Fibroblast of lung (primary cell): ENCODE measurements around the gene SIPA1. TPM values are rescaled to one million over a fixed set of nuclear protein-coding genes. Genes with fewer than 3 reads are reported as not detected.

Experiments
- DNase-seq, 2 donors: peaks; one replicate each; pipeline versions ENCODE4 v3.0.0 to v3.0.0-alpha.2; 2010; ENCODE audit warnings: low read depth in 2 of 2
- H2AFZ ChIP-seq: 2 replicates; pipeline ENCODE4 v1.5.1; 2012; ENCODE audit warnings: low read length, control low read depth, inconsistent platforms
- H3K27ac ChIP-seq: 2 replicates; pipeline ENCODE4 v1.5.1; 2011; ENCODE audit warnings: low read length, control low read depth; ENCODE audit not compliant: insufficient read depth
- H3K27me3 ChIP-seq: 2 replicates; pipeline ENCODE4 v1.5.1; 2011; ENCODE audit warnings: mild to moderate bottlenecking, low read length; ENCODE audit not compliant: control insufficient read depth, insufficient read depth
- H3K36me3 ChIP-seq: 2 replicates; pipeline ENCODE4 v1.5.1; 2011; ENCODE audit warnings: low read length; ENCODE audit not compliant: control insufficient read depth, insufficient read depth
- H3K4me1 ChIP-seq: 2 replicates; pipeline ENCODE4 v1.5.1; 2011; ENCODE audit warnings: low read length; ENCODE audit not compliant: control insufficient read depth, insufficient read depth; ENCODE audit errors: extremely low read depth
- H3K4me2 ChIP-seq: 2 replicates; pipeline ENCODE4 v1.5.1; 2011; ENCODE audit warnings: low read length, control low read depth; ENCODE audit not compliant: insufficient read depth; ENCODE audit errors: extremely low read depth
- H3K4me3 ChIP-seq, 4 experiments: fragments of 200-600 bp in 1 of 4; sonication (generic) in 1 of 4; replicated peaks in 1 of 4; 2 replicates each; pipeline ENCODE4 v1.5.1; 2011 to 2016; ENCODE audit warnings: low read length in 4 of 4, low read depth in 3 of 4, mild to moderate bottlenecking in 3 of 4, control low read depth in 2 of 4, inconsistent platforms in 1 of 4, mixed read lengths in 1 of 4; ENCODE audit not compliant: insufficient read depth in 1 of 4; ENCODE audit errors: control extremely low read depth in 1 of 4
- H3K79me2 ChIP-seq: 2 replicates; pipeline ENCODE4 v1.5.1; 2012; ENCODE audit warnings: mild to moderate bottlenecking, low read length, inconsistent platforms; ENCODE audit not compliant: control insufficient read depth, insufficient read depth
- H3K9ac ChIP-seq: 2 replicates; pipeline ENCODE4 v1.5.1; 2011; ENCODE audit warnings: mild to moderate bottlenecking, low read length, control low read depth; ENCODE audit not compliant: insufficient read depth
- H3K9me3 ChIP-seq: 2 replicates; pipeline ENCODE4 v1.5.1; 2012; ENCODE audit warnings: low read depth, low read length; ENCODE audit not compliant: control insufficient read depth, insufficient read depth
- H4K20me1 ChIP-seq: 2 replicates; pipeline ENCODE4 v1.5.1; 2011; ENCODE audit warnings: low read length; ENCODE audit not compliant: control insufficient read depth, insufficient read depth; ENCODE audit errors: extremely low read depth
- CTCF ChIP-seq, 2 donors: IDR thresholded peaks in 1 of 2; conservative IDR thresholded peaks in 1 of 2; 1 replicate in 1 of 2; 2 replicates in 1 of 2; pipeline ENCODE4 v1.5.1; 2011 to 2012; ENCODE audit warnings: low read length in 2 of 2, control low read depth in 1 of 2, inconsistent platforms in 1 of 2, low read depth in 1 of 2, mild to moderate bottlenecking in 1 of 2
- EZH2 ChIP-seq: IDR thresholded peaks from 2 replicates; pipeline ENCODE4 v1.5.1; 2012; ENCODE audit warnings: low read length, control low read depth, mild to moderate bottlenecking; ENCODE audit errors: missing control alignments
- polyA plus RNA-seq, 2 donors: library from polyadenylated mRNA; depleted of rRNA in 1 of 2; stranded (reverse) in 1 of 2; unstranded in 1 of 2; fragments of >200 nt; gene quantifications; 2 replicates each; pipeline ENCODE4 v1.2.1, GENCODE V29; 2011 to 2012; ENCODE audit warnings: missing spikeins in 1 of 2
- total RNA-seq: library from RNA; depleted of rRNA; stranded (reverse); fragments of >200 nt; gene quantifications from 2 replicates; pipeline ENCODE4 v1.2.1, GENCODE V29; 2014

SIPA1 gene
- total and polyA plus RNA-seq, 2 donors (not counting 1 experiment from before 2014, with no cell fraction given): 7.8 to 32.5 TPM

- peaks cover 10% of the 10 kb centered on the region for H3K4me1 ChIP-seq
- no peaks in the 10 kb centered on the region for H3K27me3 ChIP-seq
- peaks cover 27% of the 10 kb centered on the region for H3K36me3 ChIP-seq
- H3K9me3 ChIP-seq: no peaks in the 10 kb centered on the region
- peak within 1 kb of the TSS; percentile 88 for H3K9ac ChIP-seq
- TF ChIP-seq CTCF (conservative IDR thresholded peaks at IDR 0.05 in 1 of 2, IDR thresholded peaks at IDR 0.05 in 1 of 2; ENCODE audit: low read depth in 1 of 2, low read length in 2 of 2) (no peak), EZH2 (no peak)
- H2AFZ ChIP-seq: peak within 1 kb of the TSS; percentile 32
- DNase-seq: peak; percentile 92 to 96
- H3K4me3 ChIP-seq: peak within 1 kb of the TSS; percentile 90 to 96 (median 94)
- peak within 1 kb of the TSS; percentile 98 for H3K4me2 ChIP-seq
- H3K79me2 ChIP-seq: peaks cover 32% of the 10 kb centered on the region
- H3K27ac ChIP-seq: peak within 1 kb of the TSS; percentile 94
- no peaks in the 10 kb centered on the region for H4K20me1 ChIP-seq
Observed at GRCh38 chr11:65662799-65663638, 25.1 kb downstream of the SIPA1 start, which contains the start of gene RELA. Gene RELA (minus strand): TSS chr11:65662916. CDS start chr11:65662832, 84 bp downstream.

GRCh38 chr11:65663639-65664200 is 25.8 kb downstream of the SIPA1 start:
- TF ChIP-seq CTCF (conservative IDR thresholded peaks at IDR 0.05 in 1 of 2, IDR thresholded peaks at IDR 0.05 in 1 of 2; ENCODE audit: low read depth in 1 of 2, low read length in 2 of 2): no peak
- Histone ChIP-seq H3K9me3 (no peaks in the 10 kb centered on the region), H3K4me1 (peaks cover 10% of the 10 kb centered on the region), H3K9ac (peak overlapping the region; percentile 88), H3K27me3 (no peaks in the 10 kb centered on the region), H3K36me3 (peaks cover 20% of the 10 kb centered on the region), H4K20me1 (no peaks in the 10 kb centered on the region), H3K27ac (peak overlapping the region; percentile 94), H2AFZ (peak overlapping the region; percentile 32), H3K79me2 (peaks cover 30% of the 10 kb centered on the region), H3K4me3 (peak overlapping the region; percentile 50 to 96 (median 60)), H3K4me2 (peak overlapping the region; percentile 64)
- DNase-seq: peak; percentile 39 to 70

GRCh38 chr11:65672180-65672860 is 34.4 kb downstream of the SIPA1 start:
- no peak for DNase-seq
- Histone ChIP-seq H3K27me3 (no peaks in the 10 kb centered on the region), H3K4me2 (no peak overlapping the region), H3K27ac (no peak overlapping the region), H2AFZ (no peak overlapping the region), H3K79me2 (no peaks in the 10 kb centered on the region), H3K4me1 (no peaks in the 10 kb centered on the region), H3K9ac (no peak overlapping the region), H3K9me3 (no peaks in the 10 kb centered on the region), H4K20me1 (no peaks in the 10 kb centered on the region), H3K4me3 (no peak overlapping the region), H3K36me3 (no peaks in the 10 kb centered on the region)
- no peak for TF ChIP-seq EZH2
- TF ChIP-seq CTCF (conservative IDR thresholded peaks at IDR 0.05 in 1 of 2, IDR thresholded peaks at IDR 0.05 in 1 of 2; ENCODE audit: low read depth in 1 of 2, low read length in 2 of 2): no peak
